GM19025 (cell line): ENCODE measurements around the gene EDN2.

Experiments used
- ATAC-seq: cut with Tn5 transposase; IDR thresholded peaks from one replicate; pipeline ENCODE4 v1.9.1; 2021; ENCODE audit warnings: mild to moderate bottlenecking, low read depth, moderate library complexity; ENCODE audit not compliant: unreplicated experiment

The EDN2 gene

GRCh38 chr1:41484402-41485241, at the start of gene EDN2:
EDN2 (minus strand) TSS chr1:41484683; CDS start chr1:41484601, 82 bp downstream.
- no peak for ATAC-seq

GRCh38 chr1:41533731-41534080, 49.2 kb upstream of the EDN2 start:
- ATAC-seq, result no peak

- no peak for ATAC-seq
These were observed 48.7 kb upstream of the EDN2 start for GRCh38 chr1:41533016-41533730.

GRCh38 chr1:41532206-41532975, 47.9 kb upstream of the EDN2 start:
- no peak for ATAC-seq

GRCh38 chr1:41530411-41530810, 45.9 kb upstream of the EDN2 start:
- no peak for ATAC-seq

- ATAC-seq, result no peak
These were observed 45.3 kb upstream of the EDN2 start for GRCh38 chr1:41529621-41530395.

GRCh38 chr1:41528726-41529605, 44.5 kb upstream of the EDN2 start:
- ATAC-seq, result no peak

- no peak for ATAC-seq
These were observed 43.6 kb upstream of the EDN2 start for GRCh38 chr1:41528106-41528505.

GRCh38 chr1:41526956-41527561, 42.6 kb upstream of the EDN2 start:
- no peak for ATAC-seq

- no peak for ATAC-seq
These were observed 41.6 kb upstream of the EDN2 start for GRCh38 chr1:41525891-41526587.

GRCh38 chr1:41524676-41525675, 40.5 kb upstream of the EDN2 start:
- ATAC-seq, result no peak

- ATAC-seq, result no peak
These were observed 39.6 kb upstream of the EDN2 start for GRCh38 chr1:41523949-41524675.

GRCh38 chr1:41523071-41523470, 38.6 kb upstream of the EDN2 start:
- ATAC-seq, result no peak

- no peak for ATAC-seq
These were observed 37.3 kb upstream of the EDN2 start for GRCh38 chr1:41521766-41522165.

- no peak for ATAC-seq
These were observed 36.7 kb upstream of the EDN2 start for GRCh38 chr1:41520951-41521752.

- no peak for ATAC-seq
These were observed 35.2 kb upstream of the EDN2 start for GRCh38 chr1:41519667-41520066.
